Endothelial cell (in vitro differentiated cells): ENCODE measurements around the gene LDHD. TPM values are rescaled to one million over a fixed set of nuclear protein-coding genes. Genes with fewer than 3 reads are reported as not detected.

Source experiments
- DNase-seq: peaks from one replicate; pipeline ENCODE4 v3.0.0; 2021; ENCODE audit warnings: low spot score
- H3K27ac Mint-ChIP-seq: one replicate; pipeline ENCODE4 v1.8.0; 2021; ENCODE audit warnings: mixed read lengths, inconsistent platforms; ENCODE audit not compliant: unreplicated experiment
- H3K27me3 Mint-ChIP-seq: one replicate; pipeline ENCODE4 v1.8.0; 2021; ENCODE audit warnings: mild to moderate bottlenecking, moderate library complexity, mixed read lengths, inconsistent platforms; ENCODE audit not compliant: unreplicated experiment
- H3K36me3 Mint-ChIP-seq: one replicate; pipeline ENCODE4 v1.8.0; 2021; ENCODE audit warnings: mild to moderate bottlenecking, low read depth, mixed read lengths, inconsistent platforms; ENCODE audit not compliant: unreplicated experiment
- H3K4me1 Mint-ChIP-seq: one replicate; pipeline ENCODE4 v1.8.0; 2021; ENCODE audit warnings: mild to moderate bottlenecking, mixed read lengths, inconsistent platforms; ENCODE audit not compliant: unreplicated experiment
- H3K4me3 Mint-ChIP-seq: one replicate; pipeline ENCODE4 v1.8.0; 2021; ENCODE audit warnings: mild to moderate bottlenecking, mixed read lengths, inconsistent platforms; ENCODE audit not compliant: unreplicated experiment
- H3K9me3 Mint-ChIP-seq: one replicate; pipeline ENCODE4 v1.8.0; 2021; ENCODE audit warnings: mixed read lengths, inconsistent platforms; ENCODE audit not compliant: unreplicated experiment
- CTCF ChIP-seq: fragments of 200-600 bp; sonication (generic); IDR thresholded peaks from one replicate; pipeline ENCODE4 v1.5.0; 2021; ENCODE audit warnings: antibody characterized with exemption; ENCODE audit not compliant: unreplicated experiment
- total RNA-seq: library from RNA; stranded (reverse); fragmentation: NEBNext Ultra II Directional; extraction: Animal tissue kit (Norgen Biotek cat#: 25700); gene quantifications from one replicate; pipeline ENCODE4 v1.2.1, GENCODE V29; 2021; ENCODE audit not compliant: unreplicated experiment

Gene LDHD
- total RNA-seq, 1 donor from 2014 or later, result 0.36 TPM

GRCh38 chr16:75086688-75087374 is 29.7 kb downstream of the LDHD start:
- Mint-ChIP-seq H3K4me3 (peak overlapping the region; percentile 47), H3K27ac (peak overlapping the region; percentile 75), H3K9me3 (no peaks in the 10 kb centered on the region)

GRCh38 chr16:75086281-75086680 is 30.3 kb downstream of the LDHD start:
- Mint-ChIP-seq H3K4me3 (peak overlapping the region; percentile 47), H3K9me3 (no peaks in the 10 kb centered on the region), H3K27me3 (peaks cover 9% of the 10 kb centered on the region), H3K27ac (peak overlapping the region; percentile 75), H3K36me3 (peaks cover 16% of the 10 kb centered on the region), H3K4me1 (peaks cover 79% of the 10 kb centered on the region)
- DNase-seq, result no peak
- no peak for TF ChIP-seq CTCF

More at GRCh38 chr16:75086688-75087374, 29.7 kb downstream of the LDHD start:
- no peak for DNase-seq
- H3K4me1 Mint-ChIP-seq, result peaks cover 73% of the 10 kb centered on the region
- peaks cover 7% of the 10 kb centered on the region for H3K27me3 Mint-ChIP-seq
- no peak for TF ChIP-seq CTCF
- H3K36me3 Mint-ChIP-seq, result peaks cover 16% of the 10 kb centered on the region

GRCh38 chr16:75085556-75085955 is 31.0 kb downstream of the LDHD start:
- H3K4me3 Mint-ChIP-seq, result peak overlapping the region; percentile 75
- H3K4me1 Mint-ChIP-seq, result peaks cover 81% of the 10 kb centered on the region
- no peak for DNase-seq
- H3K27ac Mint-ChIP-seq, result peak overlapping the region; percentile 53
- H3K9me3 Mint-ChIP-seq, result no peaks in the 10 kb centered on the region
- peaks cover 11% of the 10 kb centered on the region for H3K27me3 Mint-ChIP-seq
- H3K36me3 Mint-ChIP-seq, result peaks cover 16% of the 10 kb centered on the region
- no peak for TF ChIP-seq CTCF

- peaks cover 12% of the 10 kb centered on the region for H3K27me3 Mint-ChIP-seq
- DNase-seq, result no peak
- H3K9me3 Mint-ChIP-seq, result no peaks in the 10 kb centered on the region
- peak overlapping the region; percentile 76 for H3K4me3 Mint-ChIP-seq
- no peak for TF ChIP-seq CTCF
- H3K4me1 Mint-ChIP-seq, result peaks cover 82% of the 10 kb centered on the region
- H3K27ac Mint-ChIP-seq, result no peak overlapping the region
- peaks cover 15% of the 10 kb centered on the region for H3K36me3 Mint-ChIP-seq
Observed at GRCh38 chr16:75083813-75084212, 32.8 kb downstream of the LDHD start.

GRCh38 chr16:75081179-75081859 is 35.3 kb downstream of the LDHD start:
- peaks cover 12% of the 10 kb centered on the region for H3K27me3 Mint-ChIP-seq
- peak overlapping the region; percentile 67 for H3K27ac Mint-ChIP-seq
- H3K9me3 Mint-ChIP-seq, result no peaks in the 10 kb centered on the region

More at GRCh38 chr16:75081179-75081859, 35.3 kb downstream of the LDHD start:
- DNase-seq, result no peak
- no peak for TF ChIP-seq CTCF
- H3K4me3 Mint-ChIP-seq, result no peak overlapping the region
- peaks cover 30% of the 10 kb centered on the region for H3K36me3 Mint-ChIP-seq
- H3K4me1 Mint-ChIP-seq, result peaks cover 61% of the 10 kb centered on the region
